ENCODE measurements around the gene GPR45. TPM values are rescaled to one million over a fixed set of nuclear protein-coding genes. Genes with fewer than 3 reads are reported as not detected.

The GPR45 gene
- total RNA-seq, 1 donor from 2014 or later: not detected

DNA sequence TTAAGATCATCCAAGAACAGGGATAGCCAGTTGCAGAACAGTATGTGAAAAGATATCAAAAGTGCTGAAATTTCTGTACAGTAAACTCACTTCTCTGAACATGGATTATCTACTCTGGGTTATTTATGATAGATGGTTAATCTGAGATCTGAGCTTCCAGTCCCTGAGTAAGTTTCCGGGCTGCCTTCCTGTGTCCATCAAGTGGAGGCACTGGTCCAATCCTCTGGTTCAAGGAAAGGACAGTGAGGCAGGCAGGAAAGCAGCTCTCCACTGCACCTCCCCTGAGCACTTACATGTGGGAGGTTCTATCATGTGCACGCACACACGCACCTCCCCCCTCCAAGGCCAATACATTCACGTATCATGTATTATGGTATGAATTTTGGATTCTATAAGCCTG, 32.5 kb downstream of the GPR45 start:
- Histone ChIP-seq H3K27me3 (no peaks in the 10 kb centered on the region), H3K4me3 (no peak overlapping the region), H3K9me3 (no peaks in the 10 kb centered on the region), H3K27ac (no peak overlapping the region), H3K4me1 (no peaks in the 10 kb centered on the region), H3K36me3 (peaks cover 77 to 95% of the 10 kb centered on the region in 2 donors)
- no peak for DNase-seq (ENCODE audit: low spot score in 2 of 2)
- no peak for TF ChIP-seq CTCF (IDR thresholded peaks at IDR 0.05)
- intact Hi-C loops (cut with DNase I): no loop called here

GRCh38 chr2:105278654-105279053, 37.1 kb downstream of the GPR45 start:
- intact Hi-C loops (cut with DNase I): no loop called here
- H3K27ac ChIP-seq: no peak overlapping the region
- H3K27me3 ChIP-seq: no peaks in the 10 kb centered on the region
- peaks cover 56 to 72% of the 10 kb centered on the region in 2 donors for H3K36me3 ChIP-seq
- no peak for TF ChIP-seq CTCF (IDR thresholded peaks at IDR 0.05)
- H3K4me1 ChIP-seq: no peaks in the 10 kb centered on the region
- DNase-seq (ENCODE audit: low spot score in 2 of 2): no peak
- H3K4me3 ChIP-seq: no peak overlapping the region
- H3K9me3 ChIP-seq: no peaks in the 10 kb centered on the region

DNA sequence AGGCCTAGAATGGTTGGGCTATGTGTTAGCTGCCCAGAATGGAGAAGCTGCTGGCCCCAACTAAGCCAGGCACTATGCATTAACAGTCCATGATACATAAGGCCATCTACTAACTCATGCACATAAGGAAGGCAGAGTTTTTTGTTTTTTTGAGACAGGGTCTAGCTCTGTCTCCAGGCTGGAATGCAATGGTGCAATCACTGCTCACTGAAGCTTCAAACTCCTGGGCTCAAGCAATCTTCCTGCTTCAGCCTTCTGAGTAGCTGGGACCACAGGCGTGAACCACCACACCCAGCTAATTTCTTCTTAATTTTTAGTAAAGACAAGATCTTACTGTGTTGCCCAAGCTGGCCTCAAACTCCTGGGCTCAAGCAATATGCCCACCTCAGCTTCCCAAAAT, 37.6 kb downstream of the GPR45 start:
- peaks cover 55 to 72% of the 10 kb centered on the region in 2 donors for H3K36me3 ChIP-seq

DNA sequence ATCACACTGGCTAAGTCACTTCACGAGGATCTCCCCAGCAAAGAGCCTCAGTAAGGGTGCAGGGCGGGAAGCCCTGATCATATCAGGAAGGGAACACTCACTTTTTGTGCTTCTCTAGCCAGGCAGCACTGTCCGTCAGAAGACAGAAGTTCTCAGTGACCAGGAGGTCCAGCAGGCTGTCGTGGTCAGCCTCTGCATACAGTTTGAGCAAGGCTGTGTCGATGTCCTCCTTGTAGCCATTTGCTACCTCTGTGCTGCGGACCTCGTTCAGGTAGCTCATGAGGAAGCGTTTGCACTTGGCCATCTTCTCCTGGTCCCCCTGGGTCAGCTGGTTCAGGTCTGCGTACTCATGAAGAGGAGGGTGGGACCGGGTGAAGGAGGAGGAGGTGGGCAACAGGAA, 38.7 kb downstream of the GPR45 start:
- DNase-seq (ENCODE audit: low spot score in 2 of 2): no peak
- no peaks in the 10 kb centered on the region for H3K4me1 ChIP-seq
- H3K36me3 ChIP-seq: peaks cover 55 to 72% of the 10 kb centered on the region in 2 donors
- H3K9me3 ChIP-seq: no peaks in the 10 kb centered on the region
- H3K27ac ChIP-seq: no peak overlapping the region
- intact Hi-C loops (cut with DNase I): no loop called here
- no peak overlapping the region for H3K4me3 ChIP-seq
- H3K27me3 ChIP-seq: no peaks in the 10 kb centered on the region
- no peak for TF ChIP-seq CTCF (IDR thresholded peaks at IDR 0.05)

More for the DNA sequence above, 37.6 kb downstream of the GPR45 start:
- Histone ChIP-seq H3K27ac (no peak overlapping the region), H3K27me3 (no peaks in the 10 kb centered on the region), H3K4me1 (no peaks in the 10 kb centered on the region), H3K4me3 (no peak overlapping the region), H3K9me3 (no peaks in the 10 kb centered on the region)
- intact Hi-C loops (cut with DNase I): no loop called here
- DNase-seq (ENCODE audit: low spot score in 2 of 2): no peak
- TF ChIP-seq CTCF (IDR thresholded peaks at IDR 0.05): no peak

DNA sequence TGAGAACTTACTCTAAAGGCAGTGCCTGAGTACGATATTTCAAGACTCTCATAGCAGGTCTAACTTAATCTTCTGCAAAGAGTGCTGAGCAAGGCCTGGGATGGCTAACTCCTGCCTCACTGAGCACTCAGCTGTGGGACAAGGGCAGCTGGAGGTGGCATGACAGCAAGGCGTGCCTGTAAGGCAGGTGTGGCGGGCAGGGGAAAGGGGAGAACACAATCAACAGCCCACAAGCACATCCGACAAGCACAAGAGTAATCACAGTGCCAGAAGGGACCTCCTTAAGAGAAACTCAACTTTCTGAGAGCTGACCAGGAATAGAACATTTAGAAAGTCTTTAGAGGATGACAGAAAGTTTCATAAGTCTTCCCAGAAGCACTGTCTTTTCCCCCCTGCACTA, 42.0 kb downstream of the GPR45 start:
- Histone ChIP-seq H3K4me1 (no peaks in the 10 kb centered on the region), H3K36me3 (peaks cover 45 to 63% of the 10 kb centered on the region in 2 donors), H3K27ac (no peak overlapping the region), H3K4me3 (no peak overlapping the region), H3K27me3 (no peaks in the 10 kb centered on the region), H3K9me3 (no peaks in the 10 kb centered on the region)
- no peak for TF ChIP-seq CTCF (IDR thresholded peaks at IDR 0.05)
- DNase-seq (ENCODE audit: low spot score in 2 of 2): no peak
- intact Hi-C loops (cut with DNase I): no loop called here

DNA sequence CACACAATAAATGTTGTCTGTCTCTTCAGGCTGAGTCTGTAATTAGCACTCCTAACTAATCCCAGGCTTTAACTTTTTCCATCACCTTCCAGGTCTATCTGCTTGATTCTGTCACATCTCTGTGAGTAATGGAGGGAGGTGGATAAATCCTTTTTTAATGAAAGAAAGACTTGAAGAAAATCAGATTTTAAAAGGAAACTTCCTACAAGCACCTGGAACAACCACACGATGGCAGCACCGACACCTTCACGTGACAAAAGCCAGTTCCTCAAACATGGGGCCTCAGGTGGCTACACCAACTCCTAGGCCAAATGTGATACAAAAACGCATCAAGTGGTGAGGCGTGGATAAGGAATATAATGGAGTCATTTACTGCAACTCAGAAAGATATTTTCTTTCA, 46.1 kb downstream of the GPR45 start:
- Histone ChIP-seq H3K4me1 (no peaks in the 10 kb centered on the region), H3K27me3 (no peaks in the 10 kb centered on the region), H3K4me3 (no peak overlapping the region), H3K36me3 (peaks cover 44 to 60% of the 10 kb centered on the region in 2 donors), H3K27ac (no peak overlapping the region), H3K9me3 (no peaks in the 10 kb centered on the region)
- peak in 2 of 3 experiments; percentile 11 to 30 for TF ChIP-seq CTCF (IDR thresholded peaks at IDR 0.05)
- intact Hi-C loops (cut with DNase I): no loop called here
- no peak for DNase-seq (ENCODE audit: low spot score in 2 of 2)
